ENCODE measurements around the gene TTLL11.

TTLL11 gene

GRCh38 chr9:121929893-121930875 is 162.9 kb downstream of the TTLL11 start:
- no peak for DNase-seq

- no peak for DNase-seq
These were observed 165.5 kb downstream of the TTLL11 start for GRCh38 chr9:121927636-121928035.

DNA sequence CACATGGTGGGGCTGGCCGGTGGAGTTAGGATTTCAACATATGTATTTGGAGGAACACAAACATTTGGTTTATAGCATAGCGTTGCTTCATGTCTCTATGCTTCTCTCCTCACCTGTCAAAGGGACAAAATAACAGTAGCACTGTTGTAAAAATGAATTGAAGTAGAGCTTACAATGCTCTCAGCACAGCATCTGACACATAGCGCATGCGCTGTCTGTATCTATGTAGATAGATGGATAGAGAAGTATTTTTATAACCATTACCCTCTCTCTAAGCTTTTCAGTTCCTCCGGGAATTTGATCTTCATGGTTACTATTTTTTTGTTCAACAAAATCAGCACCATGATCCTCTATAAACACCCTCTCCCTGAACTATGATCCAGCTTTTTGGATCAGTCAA is 166.0 kb downstream of the TTLL11 start:
- DNase-seq: no peak

DNA sequence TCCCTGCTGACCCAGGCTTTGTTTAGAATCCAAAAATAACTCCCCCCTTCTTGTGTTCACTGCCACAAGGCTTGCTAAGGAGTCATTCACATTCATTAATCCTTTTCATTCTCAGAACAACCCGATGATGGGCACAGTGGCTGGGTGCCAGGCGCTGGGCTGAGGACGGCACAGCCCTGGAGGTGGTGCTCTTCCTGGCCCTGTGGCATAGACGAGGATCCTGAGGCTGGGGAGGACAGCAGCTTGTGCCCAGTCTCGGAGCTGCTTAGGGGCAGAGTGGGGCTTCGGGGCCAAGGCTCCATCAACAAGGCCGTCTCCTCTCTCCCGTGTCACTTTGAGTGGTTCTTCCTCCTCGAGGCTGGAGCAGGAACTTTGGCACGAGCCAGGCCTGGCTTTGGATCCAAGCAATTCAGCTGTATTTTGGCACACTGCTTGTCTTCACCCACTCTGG is 166.7 kb downstream of the TTLL11 start:
- DNase-seq: no peak

- no peak for DNase-seq
These were observed 167.2 kb downstream of the TTLL11 start for GRCh38 chr9:121925935-121926334.

- DNase-seq: no peak
These were observed 168.4 kb downstream of the TTLL11 start for GRCh38 chr9:121924700-121925099.

DNA sequence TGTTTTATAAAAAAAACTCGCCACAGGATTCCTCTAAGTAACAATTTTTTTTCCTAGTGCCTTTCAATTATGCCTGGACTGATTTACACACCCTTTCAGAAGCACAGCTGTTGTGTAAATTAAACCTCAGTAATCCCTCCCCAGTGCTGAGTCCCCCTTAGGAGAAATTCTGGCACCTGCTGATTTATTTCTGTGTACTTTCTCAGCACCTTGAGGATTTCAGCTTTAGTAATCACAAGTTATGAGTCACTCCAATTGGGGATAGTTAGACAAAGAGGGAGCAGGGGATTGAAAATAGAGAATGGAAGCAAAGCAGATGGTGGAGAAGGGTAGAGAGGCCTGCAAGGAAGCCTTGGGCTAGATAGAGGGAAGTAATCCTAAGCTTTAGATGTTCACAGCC is 171.7 kb downstream of the TTLL11 start:
- DNase-seq: no peak

DNA sequence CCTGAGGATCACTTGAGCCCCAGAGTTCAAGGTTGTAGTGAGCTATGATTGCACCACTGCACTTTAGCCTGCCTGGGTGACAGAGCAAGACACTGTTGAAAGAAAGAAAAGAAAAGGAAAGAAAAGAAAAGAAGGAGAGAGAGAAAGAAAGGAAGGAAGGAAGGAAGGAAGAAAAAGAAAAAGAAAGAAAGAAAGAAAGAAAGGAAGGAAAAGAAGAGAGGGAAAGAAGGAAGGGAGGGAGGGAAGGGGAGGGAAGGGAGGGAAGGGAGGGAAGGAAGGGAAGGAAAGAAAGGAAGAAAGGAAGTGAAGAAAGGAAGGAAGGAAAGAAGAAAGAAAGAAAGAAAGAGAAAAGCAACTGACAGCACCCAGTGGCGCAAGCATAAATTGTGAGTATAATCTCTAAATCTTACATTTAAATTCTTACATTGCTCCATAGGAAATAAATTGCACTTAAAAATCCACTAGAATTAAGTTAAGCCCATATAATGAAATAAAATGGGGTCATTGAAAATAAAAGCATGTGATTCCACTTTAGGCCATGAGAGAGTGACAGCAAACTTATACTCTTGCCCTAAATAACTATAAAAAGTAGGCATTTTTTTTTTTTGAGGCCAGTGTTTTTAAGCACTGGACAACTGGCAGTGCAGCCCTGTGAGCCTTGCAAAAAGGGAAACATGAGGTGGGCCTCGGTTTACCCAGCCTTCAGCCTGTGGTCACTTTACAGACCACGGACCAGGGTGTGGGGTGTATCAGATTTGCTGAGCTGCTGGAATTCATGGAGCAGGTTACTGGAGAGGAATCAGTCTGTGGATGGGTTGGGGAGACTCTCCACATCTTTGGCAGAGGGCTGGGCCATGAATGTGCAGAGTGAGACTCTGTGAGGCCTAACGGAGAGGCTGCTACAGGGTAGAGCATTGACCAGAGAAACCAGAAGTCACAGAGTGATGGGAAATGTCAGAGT is 175.5 kb downstream of the TTLL11 start:
- DNase-seq: no peak

DNA sequence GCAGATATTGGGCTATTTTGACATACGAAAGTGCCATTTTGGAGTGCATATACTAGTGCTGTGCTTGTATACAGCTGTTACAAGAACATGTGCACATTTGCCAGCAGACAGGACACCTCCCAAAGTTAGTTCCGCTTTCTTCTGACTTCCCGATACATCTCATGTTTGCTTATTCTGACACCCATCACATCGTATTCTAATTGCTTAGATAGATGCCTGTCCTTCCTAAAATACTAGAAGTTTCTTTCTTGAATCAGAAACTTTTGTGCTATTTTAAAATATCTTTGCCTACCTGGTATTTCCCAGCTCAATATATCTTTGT is 177.8 kb downstream of the TTLL11 start:
- no peak for DNase-seq

GRCh38 chr9:121914604-121915303 is 178.4 kb downstream of the TTLL11 start:
- no peak for DNase-seq

- DNase-seq: no peak
These were observed 179.0 kb downstream of the TTLL11 start for GRCh38 chr9:121914017-121914595.

DNA sequence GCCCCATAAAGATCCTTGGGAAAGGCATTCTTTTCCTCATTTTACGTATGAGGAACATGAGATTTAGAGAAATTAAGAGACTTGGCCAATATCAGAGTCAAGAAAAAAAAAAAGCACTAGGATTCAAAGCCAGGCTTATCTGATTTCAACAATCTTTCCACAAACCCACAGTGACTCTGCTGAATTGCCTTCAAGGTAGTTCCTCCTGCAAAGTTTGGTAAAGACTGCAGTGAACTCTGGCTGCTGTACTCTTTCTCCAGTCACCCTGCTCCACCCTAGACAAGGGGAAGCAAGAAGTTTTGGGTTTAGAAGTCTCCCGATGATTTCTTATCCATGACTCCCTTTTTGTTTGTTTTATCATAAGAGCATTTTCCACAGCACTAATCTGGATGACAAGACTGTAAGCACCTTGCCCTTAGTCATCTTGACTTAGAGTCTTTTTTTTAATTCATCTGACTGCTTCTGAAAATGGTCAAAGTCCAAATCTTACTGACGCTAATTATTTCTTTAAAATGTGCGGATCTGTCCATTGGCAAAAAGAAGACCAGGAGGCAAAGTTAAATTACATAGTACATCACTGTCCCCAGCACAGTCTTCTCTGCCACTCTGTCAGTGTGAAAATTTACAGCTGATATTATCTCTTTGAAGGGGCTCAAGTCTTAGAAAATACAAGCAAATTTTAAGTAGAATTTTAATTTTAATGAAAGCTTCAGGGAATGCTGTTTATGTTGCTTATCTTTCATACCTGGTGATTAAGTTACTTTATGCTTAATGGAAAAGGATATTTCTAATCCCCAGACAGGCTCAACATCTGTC is 180.1 kb downstream of the TTLL11 start:
- DNase-seq: no peak

DNA sequence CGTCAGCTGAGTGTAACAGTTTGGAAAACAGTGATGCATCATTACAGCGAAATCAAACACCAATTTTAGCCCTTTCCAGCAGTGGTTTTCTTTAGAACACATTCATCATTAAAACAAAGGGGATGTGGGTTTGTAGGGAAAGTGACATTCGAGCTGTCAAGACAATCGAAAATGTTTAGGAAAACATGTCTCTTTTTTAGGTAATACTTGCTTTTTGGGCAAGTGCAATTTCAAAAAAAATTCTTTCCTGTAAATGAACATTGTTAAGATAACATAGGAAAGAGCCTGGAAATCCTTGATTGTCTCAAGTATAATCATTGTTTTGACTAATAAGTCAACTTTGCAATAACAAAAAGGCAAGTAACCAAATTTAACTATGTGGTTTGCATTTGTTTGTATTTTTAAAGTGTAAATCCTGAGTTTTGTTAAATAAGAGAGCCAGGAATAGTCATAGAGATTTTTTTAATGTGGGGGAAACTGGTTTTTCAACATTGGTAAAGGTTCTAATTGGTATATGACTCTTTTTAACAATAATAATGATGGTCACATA is 182.5 kb downstream of the TTLL11 start:
- no peak for DNase-seq

- no peak for DNase-seq
These were observed 184.0 kb downstream of the TTLL11 start for GRCh38 chr9:121909111-121909510.

- DNase-seq: no peak
These were observed 186.8 kb downstream of the TTLL11 start for GRCh38 chr9:121906074-121906870.

- no peak for DNase-seq
These were observed 190.5 kb downstream of the TTLL11 start for GRCh38 chr9:121902461-121903135.

DNA sequence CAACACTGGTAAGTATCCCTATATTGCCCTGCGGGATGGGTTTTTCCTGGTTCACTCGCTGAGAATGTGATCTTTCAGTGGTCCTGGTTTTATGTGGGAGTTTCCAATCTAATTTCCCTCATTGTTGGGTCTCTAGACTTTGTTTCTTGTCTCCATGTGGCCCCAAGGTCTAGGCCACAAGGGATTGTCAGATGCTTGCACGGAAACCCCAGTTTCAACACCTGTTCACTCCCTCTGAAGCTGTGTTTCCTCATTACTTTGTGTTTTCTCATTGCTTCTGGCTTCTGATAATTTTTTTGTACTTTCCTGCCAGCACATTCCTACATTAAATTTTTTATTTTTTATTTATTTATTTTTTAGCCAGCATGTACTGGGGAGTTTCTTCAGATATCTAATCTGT is 191.5 kb downstream of the TTLL11 start:
- no peak for DNase-seq

GRCh38 chr9:121900163-121900562 is 192.9 kb downstream of the TTLL11 start:
- DNase-seq: no peak

DNA sequence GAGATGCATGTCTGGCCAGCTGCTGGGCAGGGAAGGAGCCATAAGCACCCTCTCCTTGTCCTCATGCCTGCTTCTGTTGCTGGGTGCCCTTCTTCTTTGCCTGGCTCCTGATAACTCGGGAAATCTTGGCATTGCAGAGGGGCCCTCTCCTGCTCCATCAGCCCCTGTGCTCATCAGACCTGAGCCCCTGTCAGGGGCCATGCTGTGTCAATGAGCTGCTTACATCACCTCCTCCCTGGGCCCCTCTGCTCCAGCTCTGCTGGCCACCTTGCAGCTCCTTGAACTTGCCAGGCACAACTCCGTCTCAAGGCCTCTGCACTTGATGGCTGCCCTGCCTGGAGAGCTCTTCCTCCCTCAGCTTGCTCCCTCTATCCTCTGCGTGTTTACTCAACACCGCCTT is 194.3 kb downstream of the TTLL11 start:
- no peak for DNase-seq

DNA sequence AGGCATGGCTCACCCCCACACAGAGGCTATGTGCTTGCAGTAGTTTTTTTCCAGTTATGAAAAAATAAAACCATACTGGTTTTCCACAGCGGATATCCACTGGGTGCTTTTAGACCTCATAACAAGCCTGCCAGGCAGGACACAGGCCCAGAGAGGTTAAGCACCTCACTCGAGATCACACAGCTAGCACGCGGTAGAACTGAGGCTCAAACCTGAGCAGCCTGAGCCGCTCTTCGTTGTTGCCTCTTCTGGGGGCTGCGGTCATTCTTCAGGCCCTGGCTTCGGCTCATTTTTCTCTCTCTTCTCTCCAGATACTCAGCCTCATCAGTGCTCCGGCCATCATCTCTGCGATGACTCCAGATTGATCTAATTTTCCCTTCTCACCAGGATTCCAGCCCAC is 196.0 kb downstream of the TTLL11 start:
- no peak for DNase-seq

Measured in CD4-positive, alpha-beta T cell treated with Interleukin-4 for 1 hour (primary cell).